Esophagus muscularis mucosa (tissue), 4 donors: ENCODE measurements around the gene PPDPF. TPM values are rescaled to one million over a fixed set of nuclear protein-coding genes. Genes with fewer than 3 reads are reported as not detected.

Experiments used
- DNase-seq: peaks from one replicate; pipeline ENCODE4 v3.0.0-alpha.2; 2017; ENCODE audit errors: extremely low spot score
- H3K27ac ChIP-seq, 4 donors: fragments of 200-600 bp; sonication (generic); replicated peaks in 1 of 4; 1 replicate in 3 of 4; 2 replicates in 1 of 4; pipeline ENCODE4 v1.5.1; 2016 to 2019; ENCODE audit warnings: mild to moderate bottlenecking in 1 of 4
- H3K27me3 ChIP-seq, 4 donors: fragments of 200-600 bp; sonication (generic); one replicate each; pipeline versions ENCODE4 v1.5.1 to v1.6.0; 2016 to 2019
- H3K36me3 ChIP-seq, 4 donors: fragments of 200-600 bp; sonication (generic); one replicate each; pipeline ENCODE4 v1.5.1; 2016 to 2019
- H3K4me1 ChIP-seq, 4 donors: fragments of 200-600 bp; sonication (generic); one replicate each; pipeline ENCODE4 v1.5.1; 2016 to 2019
- H3K4me3 ChIP-seq, 4 donors: fragments of 200-600 bp; sonication (generic); 1 replicate in 2 of 4; 2 replicates in 2 of 4; pipeline ENCODE4 v1.5.1; 2016 to 2019; ENCODE audit warnings: mild to moderate bottlenecking in 4 of 4, moderate library complexity in 1 of 4
- H3K9me3 ChIP-seq, 4 donors: fragments of 200-600 bp; sonication (generic); 1 replicate in 3 of 4; 2 replicates in 1 of 4; pipeline ENCODE4 v1.5.1; 2016 to 2019
- CTCF ChIP-seq, 3 experiments: fragments of 200-600 bp in 2 of 3; fragments of 450-650 bp in 1 of 3; sonication (generic) in 2 of 3; IDR thresholded peaks; one replicate each; pipeline ENCODE4 v1.5.1; 2017 to 2019; ENCODE audit warnings: antibody characterized with exemption in 3 of 3, mild to moderate bottlenecking in 2 of 3, moderate library complexity in 1 of 3
- EP300 ChIP-seq: sonication (generic); formaldehyde crosslinking; IDR thresholded peaks from one replicate; pipeline ENCODE4 v1.6.1; 2017; ENCODE audit warnings: antibody characterized with exemption
- POLR2A ChIP-seq: fragments of 450-650 bp; IDR thresholded peaks from one replicate; pipeline ENCODE4 v1.6.1; 2017; ENCODE audit warnings: antibody characterized with exemption, moderate library complexity, mild to moderate bottlenecking, low read depth
- POLR2AphosphoS5 ChIP-seq, 2 donors: sonication (generic); formaldehyde crosslinking; IDR thresholded peaks; one replicate each; pipeline ENCODE4 v1.6.1; 2017; ENCODE audit warnings: antibody characterized with exemption in 2 of 2
- WGBS: methylation state at CpG from one replicate; pipeline ENCODE4 v1.1.5; 2018; 5-methylcytosine and 5-hydroxymethylcytosine counted together
- intact Hi-C: fragments of 100-400 bp; cut with DNase I; formaldehyde crosslinking; loops from one replicate; pipeline ENCODE4 v1.15.1; 2023
- total RNA-seq, 4 donors: library from RNA; depleted of rRNA; stranded (reverse); fragments of >200 nt; gene quantifications; one replicate each; pipeline versions ENCODE4 v1.1.0 to v1.2.1, GENCODE V29; 2016

Gene PPDPF
- total RNA-seq, 4 donors from 2014 or later: 150 to 291 (median 270) TPM

DNA sequence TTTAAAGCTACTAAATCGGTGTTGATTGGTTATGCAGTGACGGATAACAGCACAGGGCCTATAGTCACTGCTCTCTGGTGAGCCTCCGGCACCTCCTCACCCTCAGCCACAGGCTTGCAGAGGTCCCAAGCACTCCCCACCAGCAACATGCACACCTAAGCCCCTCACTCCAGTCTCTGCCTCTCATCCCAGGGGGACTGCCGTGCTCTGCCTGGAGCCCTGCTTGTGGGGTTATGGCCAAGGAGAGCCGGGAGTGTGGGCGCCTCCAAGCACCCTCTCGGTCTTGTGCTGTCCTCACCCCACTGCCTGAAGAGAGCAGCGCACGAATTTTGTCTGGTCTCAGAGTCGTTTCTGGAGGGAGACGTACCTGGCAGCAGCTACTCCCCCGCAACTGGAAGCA, 14.8 kb upstream of the PPDPF start:
- WGBS: 66% methylated on average over 12 of the region's 12 CpGs
- Histone ChIP-seq H3K27me3 (peaks cover 0 to 91% (median 8%) of the 10 kb centered on the region in 4 donors), H3K9me3 (peaks cover 0 to 20% (median 17%) of the 10 kb centered on the region in 4 donors), H3K27ac (no peak overlapping the region), H3K4me3 (no peak overlapping the region), H3K36me3 (no peaks in the 10 kb centered on the region), H3K4me1 (peaks cover 0 to 9% (median 9%) of the 10 kb centered on the region in 4 donors)
- no peak for DNase-seq
- intact Hi-C loops: no loop called here
- TF ChIP-seq CTCF (IDR thresholded peaks at IDR 0.05): no peak
- TF ChIP-seq EP300: no peak
- no peak for TF ChIP-seq POLR2AphosphoS5 (IDR thresholded peaks at IDR 0.05)
- no peak for TF ChIP-seq POLR2A

GRCh38 chr20:63507083-63507743, 13.4 kb upstream of the PPDPF start:
- peaks cover 0 to 89% (median 9%) of the 10 kb centered on the region in 4 donors for H3K27me3 ChIP-seq
- intact Hi-C loops: no loop called here

DNA sequence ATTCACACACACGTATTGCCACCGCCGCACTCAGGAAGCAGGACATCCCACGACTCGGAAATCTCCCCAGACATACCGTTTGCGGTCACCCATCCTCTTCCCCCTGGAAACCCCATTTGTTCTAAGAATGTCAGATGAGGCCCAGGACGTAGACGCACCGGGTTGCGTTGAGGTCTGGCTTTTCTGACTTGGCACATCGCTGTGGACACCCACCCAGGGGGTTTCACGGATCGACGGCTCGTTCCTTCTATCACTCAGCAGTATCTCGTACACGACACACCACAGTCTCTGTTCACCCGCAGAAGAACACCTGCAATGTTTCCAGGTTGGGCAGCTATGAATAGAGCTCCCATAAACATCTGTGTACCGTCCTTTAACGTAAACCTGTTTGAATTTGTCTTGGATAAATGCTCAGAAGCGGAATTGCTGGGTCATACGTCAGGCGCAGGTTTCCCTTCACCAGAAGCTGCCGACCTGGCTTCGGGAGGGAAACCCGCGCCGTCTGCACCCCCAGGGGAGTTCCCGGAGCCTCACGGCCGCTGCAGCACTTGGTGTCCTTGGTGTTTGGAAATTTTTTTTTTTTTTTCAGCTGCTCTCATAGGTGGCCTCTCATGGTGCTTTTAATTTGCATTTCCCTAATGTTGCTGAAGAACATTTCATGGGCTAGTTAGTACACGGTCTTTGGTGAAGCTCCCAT, 12.3 kb upstream of the PPDPF start:
- TF ChIP-seq POLR2AphosphoS5 (IDR thresholded peaks at IDR 0.05) (no peak), CTCF (IDR thresholded peaks at IDR 0.05) (no peak), POLR2A (no peak), EP300 (no peak)
- no peak for DNase-seq
- intact Hi-C loops: no loop called here
- no peak overlapping the region for H3K4me3 ChIP-seq
- WGBS: 88% methylated on average over 33 of the region's 33 CpGs
- no peaks in the 10 kb centered on the region for H3K36me3 ChIP-seq
- no peaks in the 10 kb centered on the region for H3K4me1 ChIP-seq
- H3K9me3 ChIP-seq: peaks cover 0 to 20% (median 17%) of the 10 kb centered on the region in 4 donors
- no peak overlapping the region for H3K27ac ChIP-seq
- H3K27me3 ChIP-seq: peaks cover 0 to 85% (median 5%) of the 10 kb centered on the region in 4 donors

More at GRCh38 chr20:63507083-63507743, 13.4 kb upstream of the PPDPF start:
- Histone ChIP-seq H3K4me1 (peaks cover 0 to 1% (median under 1%) of the 10 kb centered on the region in 4 donors), H3K9me3 (peaks cover 0 to 20% (median 17%) of the 10 kb centered on the region in 4 donors), H3K4me3 (no peak overlapping the region), H3K27ac (no peak overlapping the region), H3K36me3 (no peaks in the 10 kb centered on the region)
- TF ChIP-seq POLR2A (no peak), POLR2AphosphoS5 (IDR thresholded peaks at IDR 0.05) (no peak), EP300 (no peak), CTCF (IDR thresholded peaks at IDR 0.05) (no peak)
- 93% methylated on average over 8 of the region's 30 CpGs for WGBS
- DNase-seq: no peak

- Histone ChIP-seq H3K27ac (no peak overlapping the region), H3K9me3 (peaks cover 0 to 19% (median 17%) of the 10 kb centered on the region in 4 donors), H3K27me3 (peaks cover 0 to 77% (median 5%) of the 10 kb centered on the region in 4 donors), H3K4me3 (no peak overlapping the region), H3K36me3 (no peaks in the 10 kb centered on the region), H3K4me1 (no peaks in the 10 kb centered on the region)
- intact Hi-C loops: no loop called here
- WGBS: 86% methylated on average over 9 of the region's 9 CpGs
- TF ChIP-seq EP300 (no peak), POLR2A (no peak), CTCF (IDR thresholded peaks at IDR 0.05) (no peak), POLR2AphosphoS5 (IDR thresholded peaks at IDR 0.05) (no peak)
- DNase-seq: no peak
These were observed 11.4 kb upstream of the PPDPF start for GRCh38 chr20:63509088-63509564.
